Upper lobe of left lung (tissue), 6 donors: ENCODE measurements around the gene PRKCA. TPM values are rescaled to one million over a fixed set of nuclear protein-coding genes. Genes with fewer than 3 reads are reported as not detected.

ENCODE experiments used
- ATAC-seq, 2 donors: fragments of 200-7000 bp; cut with Tn5 transposase; one replicate each; pipeline ENCODE4 v1.9.1; 2022; ENCODE audit warnings: mild to moderate bottlenecking in 2 of 2, moderate library complexity in 2 of 2; ENCODE audit not compliant: low FRiP score in 2 of 2
- DNase-seq, 2 donors: peaks; one replicate each; pipeline ENCODE4 v3.0.0-alpha.2; 2019 to 2020
- H3K27ac ChIP-seq, 4 donors: fragments of 200-600 bp; sonication (generic); one replicate each; pipeline ENCODE4 v1.5.1; 2016 to 2019
- H3K27me3 ChIP-seq, 4 donors: fragments of 200-600 bp; sonication (generic); one replicate each; pipeline ENCODE4 v1.5.1; 2017 to 2019
- H3K36me3 ChIP-seq, 4 donors: fragments of 200-600 bp; sonication (generic); one replicate each; pipeline ENCODE4 v1.5.1; 2016 to 2019
- H3K4me1 ChIP-seq, 4 donors: fragments of 200-600 bp; sonication (generic); one replicate each; pipeline ENCODE4 v1.5.1; 2018 to 2019
- H3K4me3 ChIP-seq, 4 donors: fragments of 200-600 bp; sonication (generic); one replicate each; pipeline ENCODE4 v1.5.1; 2017 to 2019; ENCODE audit warnings: mild to moderate bottlenecking in 2 of 4, moderate library complexity in 1 of 4
- H3K9me3 ChIP-seq, 4 donors: fragments of 200-600 bp; sonication (generic); one replicate each; pipeline ENCODE4 v1.5.1; 2018 to 2019
- CTCF ChIP-seq, 6 experiments: fragments of 450-650 bp in 4 of 6; fragments of 200-600 bp in 2 of 6; sonication (generic) in 2 of 6; IDR thresholded peaks; one replicate each; pipeline ENCODE4 v1.5.1; 2016 to 2019; ENCODE audit warnings: antibody characterized with exemption in 6 of 6
- EP300 ChIP-seq, 4 donors: sonication (generic); formaldehyde crosslinking; IDR thresholded peaks; one replicate each; pipeline ENCODE4 v1.5.1; 2017; ENCODE audit warnings: antibody characterized with exemption in 4 of 4, control low read depth in 2 of 4
- POLR2A ChIP-seq, 4 donors: fragments of 450-650 bp; IDR thresholded peaks; one replicate each; pipeline ENCODE4 v1.5.1; 2016 to 2017; ENCODE audit warnings: antibody characterized with exemption in 4 of 4, mild to moderate bottlenecking in 2 of 4
- POLR2AphosphoS5 ChIP-seq, 2 donors: sonication (generic); formaldehyde crosslinking; IDR thresholded peaks; one replicate each; pipeline ENCODE4 v1.5.1; 2017; ENCODE audit warnings: antibody characterized with exemption in 2 of 2
- WGBS, 2 donors: methylation state at CpG; one replicate each; pipeline ENCODE4 v1.1.5; 2017 to 2018; 5-methylcytosine and 5-hydroxymethylcytosine counted together
- total RNA-seq, 6 donors: library from RNA; depleted of rRNA in 4 of 6; stranded (reverse); fragments of >200 nt in 4 of 6; gene quantifications; one replicate each; pipeline versions ENCODE4 v1.1.0 to v1.2.1, GENCODE V29; 2016 to 2021
- donor health status: DM: no; HTN: no; CAD: no; lungs with moderate emphysema.
- donor health status: DM: no; HTN: yes; CAD: no; lungs with severe emphysema.

Gene PRKCA
- total RNA-seq, 6 donors from 2014 or later = 10.9 to 29.3 (median 18.0) TPM

GRCh38 chr17:66582373-66583111 is 280.1 kb downstream of the PRKCA start:
- ATAC-seq (no peak), DNase-seq (no peak)
- TF ChIP-seq EP300 (IDR thresholded peaks at IDR 0.05) = no peak
- TF ChIP-seq POLR2AphosphoS5 (IDR thresholded peaks at IDR 0.05) = no peak
- Histone ChIP-seq H3K36me3 (no peaks in the 10 kb centered on the region), H3K27me3 (no peaks in the 10 kb centered on the region), H3K27ac (no peak overlapping the region), H3K4me1 (peaks cover 6 to 16% (median 12%) of the 10 kb centered on the region in 4 donors), H3K4me3 (no peak overlapping the region), H3K9me3 (no peaks in the 10 kb centered on the region)
- 90 to 93% methylated on average over 4 to 5 of the region's 5 CpGs for WGBS, 2 donors

DNA sequence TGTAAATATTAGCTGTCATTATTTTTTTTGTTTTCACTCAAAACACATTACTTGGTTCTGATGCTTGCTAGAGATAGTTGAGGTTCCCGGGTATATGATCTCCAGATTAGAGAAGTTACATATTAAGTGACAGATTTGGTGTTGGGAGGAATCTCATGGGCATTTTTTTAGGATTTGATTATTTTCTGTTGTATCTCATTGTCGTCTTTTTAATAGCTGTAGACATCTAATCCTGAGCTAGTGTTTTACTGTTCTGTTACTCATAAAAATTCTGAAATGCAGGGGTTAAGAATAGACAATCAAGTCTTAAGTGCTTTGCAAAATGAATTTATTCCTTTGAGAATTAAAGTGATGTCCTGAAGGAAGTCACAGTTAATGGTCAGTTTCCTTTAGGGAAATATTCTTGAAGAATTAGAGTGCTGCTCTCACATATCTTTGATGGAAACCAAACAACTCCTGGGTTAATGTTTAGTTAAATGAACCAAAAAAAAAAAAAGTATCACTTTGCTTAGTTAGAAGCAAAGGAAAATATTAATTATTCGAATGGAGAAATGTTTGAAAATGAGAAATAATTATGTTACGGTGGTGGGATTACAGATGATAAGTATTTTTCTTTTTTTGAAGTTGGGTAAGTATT is 280.8 kb downstream of the PRKCA start:
- TF ChIP-seq POLR2AphosphoS5 (IDR thresholded peaks at IDR 0.05) = no peak
- no peak for TF ChIP-seq POLR2A (IDR thresholded peaks at IDR 0.05)
- no peak for TF ChIP-seq CTCF (IDR thresholded peaks at IDR 0.05)
- no peak for TF ChIP-seq EP300 (IDR thresholded peaks at IDR 0.05)
- 49 to 55% methylated on average over 4 of the region's 4 CpGs for whole genome bisulfite sequencing, 2 donors
- Histone ChIP-seq H3K36me3 (no peaks in the 10 kb centered on the region), H3K9me3 (no peaks in the 10 kb centered on the region), H3K27ac (no peak overlapping the region), H3K4me1 (peaks cover 6 to 16% (median 12%) of the 10 kb centered on the region in 4 donors), H3K4me3 (no peak overlapping the region), H3K27me3 (no peaks in the 10 kb centered on the region)
- ATAC-seq (no peak), DNase-seq (no peak)

- TF ChIP-seq POLR2A (IDR thresholded peaks at IDR 0.05) (no peak), CTCF (IDR thresholded peaks at IDR 0.05) (no peak), EP300 (IDR thresholded peaks at IDR 0.05) (no peak), POLR2AphosphoS5 (IDR thresholded peaks at IDR 0.05) (no peak)
- Histone ChIP-seq H3K36me3 (no peaks in the 10 kb centered on the region), H3K4me3 (no peak overlapping the region), H3K27ac (no peak overlapping the region), H3K27me3 (no peaks in the 10 kb centered on the region), H3K4me1 (peaks cover 4 to 6% (median 5%) of the 10 kb centered on the region in 4 donors), H3K9me3 (no peaks in the 10 kb centered on the region)
- ATAC-seq = no peak
- DNase-seq = no peak
- 93 to 98% methylated on average over 4 of the region's 4 CpGs for WGBS, 2 donors
Measured at GRCh38 chr17:66584927-66585326, 282.5 kb downstream of the PRKCA start.

DNA sequence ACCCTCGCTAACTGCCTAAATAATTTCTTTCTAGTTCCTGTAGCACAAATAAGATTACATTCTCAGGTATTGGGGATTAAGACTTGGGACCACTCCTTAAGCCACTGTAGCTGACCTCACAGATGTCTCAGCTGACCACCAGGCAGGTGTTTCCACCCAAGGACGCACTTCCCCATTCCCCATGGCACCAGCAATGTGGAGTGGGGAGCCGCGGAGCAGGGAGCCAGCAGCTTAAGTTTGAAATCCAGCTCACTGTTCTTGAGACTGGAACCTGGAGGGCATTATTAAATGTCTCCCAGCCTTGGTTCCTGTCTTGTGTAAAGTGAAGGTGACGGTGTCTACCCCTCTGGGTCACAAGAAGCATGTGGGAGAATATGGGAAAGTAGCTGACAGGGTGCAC is 283.1 kb downstream of the PRKCA start:
- ATAC-seq (no peak), DNase-seq (no peak)
- no peaks in the 10 kb centered on the region for H3K9me3 ChIP-seq
- 93 to 95% methylated on average over 5 of the region's 5 CpGs for WGBS, 2 donors
- no peak overlapping the region for H3K27ac ChIP-seq
- TF ChIP-seq EP300 (IDR thresholded peaks at IDR 0.05) (no peak), CTCF (IDR thresholded peaks at IDR 0.05) (no peak), POLR2AphosphoS5 (IDR thresholded peaks at IDR 0.05) (no peak), POLR2A (IDR thresholded peaks at IDR 0.05) (no peak)
- H3K36me3 ChIP-seq = no peaks in the 10 kb centered on the region
- H3K4me1 ChIP-seq = peaks cover 3 to 6% (median 5%) of the 10 kb centered on the region in 4 donors
- no peaks in the 10 kb centered on the region for H3K27me3 ChIP-seq
- no peak overlapping the region for H3K4me3 ChIP-seq

DNA sequence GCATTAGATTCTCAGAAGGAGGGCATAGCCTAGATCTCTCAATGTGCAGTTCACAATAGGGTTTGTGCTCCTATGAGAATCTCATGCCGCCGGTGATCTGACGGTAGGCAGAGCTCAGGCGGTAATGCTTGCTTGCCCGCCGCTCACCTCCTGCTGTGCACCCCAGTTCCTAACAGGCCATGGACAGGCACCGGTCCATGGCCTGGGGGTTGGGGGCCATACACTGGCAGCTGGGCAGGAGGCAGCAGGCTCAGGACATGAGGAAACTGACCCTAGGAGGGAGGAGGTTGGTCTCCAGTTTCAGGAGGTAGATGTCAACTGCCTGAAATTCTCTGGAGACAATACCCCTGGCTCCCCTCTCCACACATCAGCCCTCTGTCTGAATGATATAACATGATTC is 287.5 kb downstream of the PRKCA start:
- no peaks in the 10 kb centered on the region for H3K9me3 ChIP-seq
- H3K4me1 ChIP-seq = no peaks in the 10 kb centered on the region
- ATAC-seq (peak in 1 of 2 donors; percentile 9), DNase-seq (no peak)
- no peak overlapping the region for H3K27ac ChIP-seq
- no peaks in the 10 kb centered on the region for H3K27me3 ChIP-seq
- no peak overlapping the region for H3K4me3 ChIP-seq
- TF ChIP-seq POLR2AphosphoS5 (IDR thresholded peaks at IDR 0.05) = no peak
- no peak for TF ChIP-seq POLR2A (IDR thresholded peaks at IDR 0.05)
- TF ChIP-seq CTCF (IDR thresholded peaks at IDR 0.05) = no peak
- no peak for TF ChIP-seq EP300 (IDR thresholded peaks at IDR 0.05)
- WGBS, 2 donors = 94 to 97% methylated on average over 7 of the region's 7 CpGs
- no peaks in the 10 kb centered on the region for H3K36me3 ChIP-seq
